Measurements from ENCODE around the gene LENEP.
A peak's percentile ranks its signal among the peaks of the same experiment; 100 is the strongest.

The LENEP gene

DNA sequence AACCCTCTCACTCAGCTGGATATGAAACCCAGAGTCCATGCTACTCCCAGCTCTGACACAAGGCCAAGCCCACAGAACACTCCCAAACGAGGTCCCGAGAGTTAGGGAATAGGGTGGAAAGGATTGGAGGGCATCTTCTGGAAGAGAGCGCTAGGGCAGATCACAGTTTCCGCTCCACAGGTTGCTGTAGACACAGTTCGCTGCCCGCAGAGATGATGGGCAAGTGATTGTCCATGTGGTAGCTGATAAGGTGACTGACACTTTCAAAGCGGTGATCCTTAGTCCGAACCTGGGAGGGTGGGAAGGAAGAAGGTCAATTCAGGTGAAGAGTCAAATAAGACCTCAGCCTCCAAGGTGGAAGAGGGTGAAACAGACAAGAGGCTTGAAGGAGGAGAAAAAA is 29.7 kb upstream of the LENEP start:
- Histone ChIP-seq H3K4me1 (peaks cover 8% of the 10 kb centered on the region), H3K4me3 (ENCODE audit: low read depth, low read length) (no peak overlapping the region), H3K4me2 (ENCODE audit: low read length) (peak overlapping the region; percentile 25), H2AFZ (no peak overlapping the region), H3K36me3 (ENCODE audit: control insufficient read depth, insufficient read depth, low read length) (no peaks in the 10 kb centered on the region), H3K79me2 (no peaks in the 10 kb centered on the region), H3K27ac (no peak overlapping the region), H3K27me3 (ENCODE audit: control insufficient read depth, insufficient read depth, low read length) (no peaks in the 10 kb centered on the region), H3K9me3 (ENCODE audit: control insufficient read depth, low read length) (no peaks in the 10 kb centered on the region), H3K9ac (no peak overlapping the region)
- TF ChIP-seq, protein P1, sequence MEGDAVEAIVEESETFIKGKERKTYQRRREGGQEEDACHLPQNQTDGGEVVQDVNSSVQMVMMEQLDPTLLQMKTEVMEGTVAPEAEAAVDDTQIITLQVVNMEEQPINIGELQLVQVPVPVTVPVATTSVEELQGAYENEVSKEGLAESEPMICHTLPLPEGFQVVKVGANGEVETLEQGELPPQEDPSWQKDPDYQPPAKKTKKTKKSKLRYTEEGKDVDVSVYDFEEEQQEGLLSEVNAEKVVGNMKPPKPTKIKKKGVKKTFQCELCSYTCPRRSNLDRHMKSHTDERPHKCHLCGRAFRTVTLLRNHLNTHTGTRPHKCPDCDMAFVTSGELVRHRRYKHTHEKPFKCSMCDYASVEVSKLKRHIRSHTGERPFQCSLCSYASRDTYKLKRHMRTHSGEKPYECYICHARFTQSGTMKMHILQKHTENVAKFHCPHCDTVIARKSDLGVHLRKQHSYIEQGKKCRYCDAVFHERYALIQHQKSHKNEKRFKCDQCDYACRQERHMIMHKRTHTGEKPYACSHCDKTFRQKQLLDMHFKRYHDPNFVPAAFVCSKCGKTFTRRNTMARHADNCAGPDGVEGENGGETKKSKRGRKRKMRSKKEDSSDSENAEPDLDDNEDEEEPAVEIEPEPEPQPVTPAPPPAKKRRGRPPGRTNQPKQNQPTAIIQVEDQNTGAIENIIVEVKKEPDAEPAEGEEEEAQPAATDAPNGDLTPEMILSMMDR (IDR thresholded peaks at IDR 0.05) = no peak

DNA sequence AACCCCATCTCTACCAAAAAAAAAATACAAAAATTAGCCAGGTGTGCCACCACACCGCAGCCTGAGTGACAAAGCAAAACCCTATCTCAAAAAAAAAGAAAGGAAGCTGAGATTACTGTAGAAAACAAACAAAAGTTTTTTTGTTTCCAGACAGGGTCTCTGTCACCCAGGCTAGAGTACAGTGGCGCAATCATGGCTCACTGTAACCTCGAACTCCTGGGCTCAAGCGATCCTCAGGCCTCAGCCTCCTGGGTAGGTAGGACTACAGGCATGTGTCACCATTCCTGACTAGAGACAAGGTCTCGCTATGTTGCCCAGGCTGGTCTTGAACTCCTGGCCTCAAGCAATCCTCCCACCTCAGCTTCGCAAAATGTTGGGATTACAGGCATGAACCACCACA is 29.0 kb upstream of the LENEP start:
- no peaks in the 10 kb centered on the region for H3K27me3 ChIP-seq (ENCODE audit: control insufficient read depth, insufficient read depth, low read length)
- no peak overlapping the region for H3K9ac ChIP-seq
- no peak overlapping the region for H3K27ac ChIP-seq
- H3K4me3 ChIP-seq (ENCODE audit: low read depth, low read length) = no peak overlapping the region
- H3K79me2 ChIP-seq = no peaks in the 10 kb centered on the region
- H3K4me2 ChIP-seq (ENCODE audit: low read length) = no peak overlapping the region
- peaks cover 4% of the 10 kb centered on the region for H3K4me1 ChIP-seq
- H3K9me3 ChIP-seq (ENCODE audit: control insufficient read depth, low read length) = no peaks in the 10 kb centered on the region
- no peaks in the 10 kb centered on the region for H3K36me3 ChIP-seq (ENCODE audit: control insufficient read depth, insufficient read depth, low read length)
- H2AFZ ChIP-seq = no peak overlapping the region
- TF ChIP-seq, protein P1 (IDR thresholded peaks at IDR 0.05) = no peak

DNA sequence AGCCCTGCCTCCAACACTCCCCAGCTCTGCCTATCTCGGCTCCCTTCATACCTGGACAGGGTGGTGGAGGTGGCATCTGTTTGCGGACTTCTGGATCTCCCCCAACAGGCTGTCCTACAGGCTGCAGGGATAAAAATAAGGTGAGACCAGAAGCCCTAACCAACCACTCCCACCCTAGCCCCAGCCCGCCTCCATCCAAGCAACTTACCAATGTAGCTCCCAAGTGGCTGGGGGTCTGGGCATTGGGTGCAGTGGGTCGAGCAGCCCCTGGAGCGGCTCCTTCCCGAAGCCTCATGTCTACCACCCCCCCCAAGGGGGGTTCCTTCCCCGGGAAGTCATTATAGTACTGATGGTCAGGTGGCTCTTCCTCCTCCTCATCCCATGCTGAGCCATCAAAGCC is 27.3 kb upstream of the LENEP start:
- no peak overlapping the region for H3K27ac ChIP-seq
- H2AFZ ChIP-seq = no peak overlapping the region
- no peak overlapping the region for H3K4me2 ChIP-seq (ENCODE audit: low read length)
- TF ChIP-seq, protein P1 (IDR thresholded peaks at IDR 0.05) = no peak
- H3K4me3 ChIP-seq (ENCODE audit: low read depth, low read length) = no peak overlapping the region
- H3K9ac ChIP-seq = no peak overlapping the region
- H3K9me3 ChIP-seq (ENCODE audit: control insufficient read depth, low read length) = no peaks in the 10 kb centered on the region
- no peaks in the 10 kb centered on the region for H3K36me3 ChIP-seq (ENCODE audit: control insufficient read depth, insufficient read depth, low read length)
- no peaks in the 10 kb centered on the region for H3K27me3 ChIP-seq (ENCODE audit: control insufficient read depth, insufficient read depth, low read length)
- H3K4me1 ChIP-seq = peaks cover under 1% of the 10 kb centered on the region
- no peaks in the 10 kb centered on the region for H3K79me2 ChIP-seq

DNA sequence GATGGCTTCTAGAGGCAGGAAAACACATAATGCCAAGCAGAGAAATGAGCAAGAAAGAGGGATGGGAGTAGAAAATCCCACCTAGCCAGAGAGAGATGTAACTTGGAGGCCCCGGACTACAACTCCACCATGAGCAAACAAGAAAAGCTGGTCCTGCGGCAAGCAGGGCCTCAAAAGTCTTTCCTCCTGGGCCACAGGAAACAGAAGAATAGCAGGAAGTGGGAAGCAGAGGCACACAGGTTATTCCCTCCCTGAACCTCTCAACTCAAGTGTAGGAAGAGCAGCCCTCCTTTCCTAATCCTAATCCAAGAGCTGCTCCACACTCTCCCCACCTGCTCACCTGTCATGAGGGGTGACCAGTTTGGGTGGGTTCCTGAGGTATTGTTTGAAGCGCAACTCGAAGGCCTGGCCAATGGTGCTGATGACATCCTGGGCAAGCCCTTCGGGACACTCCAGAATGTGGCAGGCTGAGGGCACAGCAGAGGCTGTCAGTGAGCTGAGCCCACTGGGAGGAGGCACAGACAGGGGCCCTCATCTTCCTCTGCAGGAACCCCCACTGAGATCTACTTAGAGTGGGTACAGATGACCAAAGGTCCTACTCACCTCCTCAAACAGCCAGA is 25.9 kb upstream of the LENEP start:
- H3K4me2 ChIP-seq (ENCODE audit: low read length) = no peak overlapping the region
- peaks cover 7% of the 10 kb centered on the region for H3K4me1 ChIP-seq
- peak overlapping the region; percentile 11 for H3K27ac ChIP-seq

More for the DNA sequence above, 25.9 kb upstream of the LENEP start:
- H3K9ac ChIP-seq = no peak overlapping the region
- no peaks in the 10 kb centered on the region for H3K27me3 ChIP-seq (ENCODE audit: control insufficient read depth, insufficient read depth, low read length)
- H2AFZ ChIP-seq = no peak overlapping the region
- no peaks in the 10 kb centered on the region for H3K36me3 ChIP-seq (ENCODE audit: control insufficient read depth, insufficient read depth, low read length)
- no peak overlapping the region for H3K4me3 ChIP-seq (ENCODE audit: low read depth, low read length)
- H3K9me3 ChIP-seq (ENCODE audit: control insufficient read depth, low read length) = no peaks in the 10 kb centered on the region
- TF ChIP-seq, protein P1 (IDR thresholded peaks at IDR 0.05) = no peak
- H3K79me2 ChIP-seq = no peaks in the 10 kb centered on the region
